Measurements from ENCODE around the gene TPSB2.

The TPSB2 gene

DNA sequence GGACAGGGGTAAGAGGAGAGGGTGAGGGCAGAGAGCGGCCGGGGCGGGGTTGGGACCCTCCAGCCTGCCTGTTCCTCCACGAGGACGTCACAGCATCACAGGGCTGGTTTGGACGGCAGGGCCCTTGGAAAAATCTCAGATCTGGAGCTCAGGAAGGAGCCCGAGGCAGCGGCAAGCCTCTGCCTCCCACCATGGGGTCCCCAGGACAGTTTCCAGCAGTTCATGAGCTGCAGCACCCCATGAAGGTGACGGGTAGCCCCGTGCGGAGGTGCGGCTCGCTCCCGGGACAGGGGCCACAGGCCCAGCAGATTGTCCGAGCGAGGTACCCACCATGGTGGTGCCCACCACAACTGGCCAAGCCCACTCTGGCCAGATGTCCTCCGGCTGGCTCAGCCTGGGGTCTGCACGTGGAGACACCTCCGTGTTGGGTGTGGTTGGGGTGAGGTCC, 47.2 kb upstream of the TPSB2 start:
- H3K9me2 ChIP-seq (replicated peaks; ENCODE audit: control insufficient read depth, low read length) = no peaks in the 10 kb centered on the region
- no peak overlapping the region for H3K4me3 ChIP-seq (ENCODE audit: low read length)
- no peaks in the 10 kb centered on the region for H3K36me3 ChIP-seq (ENCODE audit: control insufficient read depth, low read length)
- no peak for TF ChIP-seq EZH2phosphoT487 (IDR thresholded peaks at IDR 0.05; ENCODE audit: borderline replicate concordance, low read length)
- TF ChIP-seq, protein P1, sequence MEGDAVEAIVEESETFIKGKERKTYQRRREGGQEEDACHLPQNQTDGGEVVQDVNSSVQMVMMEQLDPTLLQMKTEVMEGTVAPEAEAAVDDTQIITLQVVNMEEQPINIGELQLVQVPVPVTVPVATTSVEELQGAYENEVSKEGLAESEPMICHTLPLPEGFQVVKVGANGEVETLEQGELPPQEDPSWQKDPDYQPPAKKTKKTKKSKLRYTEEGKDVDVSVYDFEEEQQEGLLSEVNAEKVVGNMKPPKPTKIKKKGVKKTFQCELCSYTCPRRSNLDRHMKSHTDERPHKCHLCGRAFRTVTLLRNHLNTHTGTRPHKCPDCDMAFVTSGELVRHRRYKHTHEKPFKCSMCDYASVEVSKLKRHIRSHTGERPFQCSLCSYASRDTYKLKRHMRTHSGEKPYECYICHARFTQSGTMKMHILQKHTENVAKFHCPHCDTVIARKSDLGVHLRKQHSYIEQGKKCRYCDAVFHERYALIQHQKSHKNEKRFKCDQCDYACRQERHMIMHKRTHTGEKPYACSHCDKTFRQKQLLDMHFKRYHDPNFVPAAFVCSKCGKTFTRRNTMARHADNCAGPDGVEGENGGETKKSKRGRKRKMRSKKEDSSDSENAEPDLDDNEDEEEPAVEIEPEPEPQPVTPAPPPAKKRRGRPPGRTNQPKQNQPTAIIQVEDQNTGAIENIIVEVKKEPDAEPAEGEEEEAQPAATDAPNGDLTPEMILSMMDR (IDR thresholded peaks at IDR 0.05; ENCODE audit: low read depth, low read length, poor library complexity, severe bottlenecking) = no peak
- peaks cover 9% of the 10 kb centered on the region for H3K4me1 ChIP-seq (ENCODE audit: control insufficient read depth, low read length)
- H3K9me3 ChIP-seq (ENCODE audit: control insufficient read depth, insufficient read depth, low read length) = no peaks in the 10 kb centered on the region
- H3K79me2 ChIP-seq (ENCODE audit: control insufficient read depth, low read length) = no peaks in the 10 kb centered on the region
- no peaks in the 10 kb centered on the region for H3F3A ChIP-seq (ENCODE audit: control insufficient read depth, insufficient read depth)
- no peaks in the 10 kb centered on the region for H4K20me1 ChIP-seq (ENCODE audit: control insufficient read depth, insufficient read depth, low read depth, low read length)
- H3K4me2 ChIP-seq (ENCODE audit: low read length) = no peak overlapping the region
- H3K27me3 ChIP-seq (ENCODE audit: control insufficient read depth, low read length) = peaks cover 9% of the 10 kb centered on the region; the same call in 1 of the 2 replicates
- no peak overlapping the region for H3K27ac ChIP-seq (ENCODE audit: low read depth, low read length)

DNA sequence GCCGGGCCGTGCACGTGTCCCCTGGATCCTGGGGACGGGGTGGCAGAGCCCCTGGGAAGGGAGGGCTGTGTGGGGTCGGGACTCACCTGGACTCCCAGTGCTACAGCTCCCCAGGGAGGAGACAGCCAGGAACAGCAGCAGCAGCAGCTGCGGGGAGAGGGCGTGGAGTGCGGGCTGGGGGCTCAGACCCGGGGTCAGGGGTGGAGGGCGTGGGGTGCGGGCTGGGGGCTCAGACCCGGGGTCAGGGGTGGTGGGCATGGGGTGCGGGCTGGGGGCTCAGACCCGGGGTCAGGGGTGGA, 46.5 kb upstream of the TPSB2 start:
- Histone ChIP-seq H3K79me2 (ENCODE audit: control insufficient read depth, low read length) (no peaks in the 10 kb centered on the region), H3K27ac (ENCODE audit: low read depth, low read length) (no peak overlapping the region), H3F3A (ENCODE audit: control insufficient read depth, insufficient read depth) (no peaks in the 10 kb centered on the region), H3K4me1 (ENCODE audit: control insufficient read depth, low read length) (peaks cover 15% of the 10 kb centered on the region), H3K27me3 (ENCODE audit: control insufficient read depth, low read length) (peaks cover 9% of the 10 kb centered on the region; the same call in 1 of the 2 replicates), H3K36me3 (ENCODE audit: control insufficient read depth, low read length) (no peaks in the 10 kb centered on the region), H4K20me1 (ENCODE audit: control insufficient read depth, insufficient read depth, low read depth, low read length) (peaks cover under 1% of the 10 kb centered on the region; the same call in 1 of the 2 replicates), H3K9me2 (replicated peaks; ENCODE audit: control insufficient read depth, low read length) (no peaks in the 10 kb centered on the region), H3K4me3 (ENCODE audit: low read length) (no peak overlapping the region), H3K4me2 (ENCODE audit: low read length) (no peak overlapping the region), H3K9me3 (ENCODE audit: control insufficient read depth, insufficient read depth, low read length) (no peaks in the 10 kb centered on the region)
- no peak for TF ChIP-seq EZH2phosphoT487 (IDR thresholded peaks at IDR 0.05; ENCODE audit: borderline replicate concordance, low read length)
- TF ChIP-seq, protein P1 (IDR thresholded peaks at IDR 0.05; ENCODE audit: low read depth, low read length, poor library complexity, severe bottlenecking) = no peak

DNA sequence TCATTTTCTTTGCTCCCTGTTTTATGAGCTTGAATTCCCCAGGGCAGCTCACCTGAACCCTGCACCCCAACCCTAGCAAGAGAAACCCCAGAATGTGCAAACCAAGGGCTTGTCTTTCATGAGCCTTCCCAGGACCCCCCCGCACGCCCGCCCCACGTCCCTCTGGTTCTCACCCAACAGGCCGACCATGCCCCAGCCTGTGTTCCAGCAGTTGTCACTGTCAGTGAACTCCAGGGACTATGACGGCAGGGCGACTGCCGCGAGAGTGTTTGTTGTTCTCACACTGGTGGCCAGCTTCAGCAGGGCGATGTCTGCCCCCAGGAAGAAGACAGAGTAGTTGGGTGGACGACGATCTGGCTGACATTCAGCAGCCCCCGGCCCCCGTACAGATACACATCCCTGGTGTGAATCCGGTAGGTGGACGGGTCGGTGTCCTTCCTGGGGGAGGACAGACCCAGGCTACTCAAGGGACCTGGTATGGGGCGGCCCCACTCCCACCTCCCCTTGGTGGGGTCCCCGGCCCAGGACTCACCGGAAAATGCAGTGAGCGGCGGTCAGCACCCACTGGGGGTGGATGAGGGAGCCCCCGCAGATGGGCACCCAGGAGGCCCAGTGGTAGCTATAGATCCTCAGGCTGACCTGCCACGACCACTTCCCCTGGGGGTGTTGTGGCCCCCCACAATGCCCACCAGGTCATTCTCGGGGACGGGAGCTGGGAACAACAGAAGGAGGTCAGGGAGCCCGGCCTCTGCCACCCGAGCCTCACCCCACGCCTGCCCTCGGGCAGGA, 46.0 kb upstream of the TPSB2 start:
- no peaks in the 10 kb centered on the region for H3K36me3 ChIP-seq (ENCODE audit: control insufficient read depth, low read length)
- peaks cover 9% of the 10 kb centered on the region; the same call in 1 of the 2 replicates for H3K27me3 ChIP-seq (ENCODE audit: control insufficient read depth, low read length)

More for the DNA sequence above, 46.0 kb upstream of the TPSB2 start:
- peaks cover 6% of the 10 kb centered on the region; the same call in 1 of the 2 replicates for H4K20me1 ChIP-seq (ENCODE audit: control insufficient read depth, insufficient read depth, low read depth, low read length)
- H3K4me1 ChIP-seq (ENCODE audit: control insufficient read depth, low read length) = peaks cover 21% of the 10 kb centered on the region
- no peak overlapping the region for H3K4me3 ChIP-seq (ENCODE audit: low read length)
- H3K79me2 ChIP-seq (ENCODE audit: control insufficient read depth, low read length) = no peaks in the 10 kb centered on the region
- H3K4me2 ChIP-seq (ENCODE audit: low read length) = no peak overlapping the region
- H3F3A ChIP-seq (ENCODE audit: control insufficient read depth, insufficient read depth) = no peaks in the 10 kb centered on the region
- TF ChIP-seq EZH2phosphoT487 (IDR thresholded peaks at IDR 0.05; ENCODE audit: borderline replicate concordance, low read length) = no peak
- TF ChIP-seq, protein P1 (IDR thresholded peaks at IDR 0.05; ENCODE audit: low read depth, low read length, poor library complexity, severe bottlenecking) = no peak
- H3K9me2 ChIP-seq (replicated peaks; ENCODE audit: control insufficient read depth, low read length) = no peaks in the 10 kb centered on the region
- no peaks in the 10 kb centered on the region for H3K9me3 ChIP-seq (ENCODE audit: control insufficient read depth, insufficient read depth, low read length)
- H3K27ac ChIP-seq (ENCODE audit: low read depth, low read length) = no peak overlapping the region

Measured in DOHH2 (cell line).